K562 (cell line): ENCODE results near the gene OR8A1. TPM values are rescaled to one million over a fixed set of nuclear protein-coding genes. Genes with fewer than 3 reads are reported as not detected.

Source experiments
- ATAC-seq: fragments of 200-7000 bp; cut with Tn5 transposase; 3 replicates; pipeline ENCODE4 v1.9.1; 2020; ENCODE audit warnings: moderate library complexity
- BruUV-seq: library from RNA; stranded (reverse); fragments of 400-500 nt; replicated peaks from 2 replicates; lab custom pipeline; 2021; lab: Mats Ljungman, UMichigan
- CTCF ChIA-PET: fragments of 300-600 bp; formaldehyde crosslinking; extraction: SDS; loops from one replicate; lab custom pipeline; 2021; ENCODE audit warnings: low intra/inter-chr PET ratio; lab: Yijun Ruan, JAX
- POLR2A ChIA-PET: fragments of 300-600, 350-650 bp; sonication (Branson Sonifier 250); formaldehyde crosslinking; extraction: SDS; loops from one replicate; lab custom pipeline; 2021; ENCODE audit warnings: antibody characterized with exemption, inconsistent platforms; lab: Yijun Ruan, JAX
- DNase-seq, 4 experiments: peaks; one replicate each; pipeline versions ENCODE4 v3.0.0 to v3.0.0-alpha.2; 2011 to 2018; ENCODE audit warnings: low spot score in 3 of 4, mixed read lengths in 3 of 4; ENCODE audit errors: extremely low read depth in 1 of 4
- FAIRE-seq: peaks from 2 replicates; lab custom pipeline; 2011; peaks lifted over from hg19 to GRCh38; lab: Jason Lieb, UNC
- H2AFZ ChIP-seq: 2 replicates; pipeline ENCODE4 v1.6.0; 2011; ENCODE audit warnings: low read depth, low read length, control low read depth, inconsistent platforms
- H3K27ac ChIP-seq: fragments of 200-600 bp; 3 replicates; pipeline ENCODE4 v1.8.0; 2011; ENCODE audit warnings: low read depth, mild to moderate bottlenecking, control low read depth, inconsistent platforms, low read length, moderate library complexity, mixed read lengths; ENCODE audit errors: extremely low read depth
- H3K27me3 ChIP-seq, 2 experiments: fragments of 300-600 bp in 1 of 2; 2 replicates in 1 of 2; 3 replicates in 1 of 2; pipeline versions ENCODE4 v1.6.0 to v1.8.0; 2011; ENCODE audit warnings: inconsistent platforms in 2 of 2, low read length in 2 of 2, mild to moderate bottlenecking in 1 of 2, mixed read lengths in 1 of 2, moderate library complexity in 1 of 2; ENCODE audit not compliant: control insufficient read depth in 2 of 2, insufficient read depth in 2 of 2
- H3K36me3 ChIP-seq: fragments of 300-600 bp; 3 replicates; pipeline ENCODE4 v1.8.0; 2011; ENCODE audit warnings: mild to moderate bottlenecking, low read length, inconsistent platforms; ENCODE audit not compliant: control insufficient read depth, insufficient read depth
- H3K4me1 ChIP-seq, 2 experiments: fragments of 200-600 bp in 1 of 2; replicated peaks in 1 of 2; 2 replicates in 1 of 2; 3 replicates in 1 of 2; pipeline versions ENCODE4 v1.5.1 to v1.8.0; 2011; ENCODE audit warnings: inconsistent platforms in 2 of 2, low read length in 2 of 2, mild to moderate bottlenecking in 1 of 2, mixed read lengths in 1 of 2, moderate library complexity in 1 of 2; ENCODE audit not compliant: control insufficient read depth in 2 of 2, insufficient read depth in 2 of 2
- H3K4me2 ChIP-seq: 2 replicates; pipeline ENCODE4 v1.6.1; 2011; ENCODE audit warnings: low read length, control low read depth, inconsistent platforms, mixed read lengths; ENCODE audit not compliant: insufficient read depth
- H3K4me3 ChIP-seq: fragments of 200-600 bp; sonication (generic), shearing (Covaris generic); 2 replicates; pipeline ENCODE4 v1.5.1; 2016; ENCODE audit warnings: control low read depth, inconsistent platforms
- H3K79me2 ChIP-seq: fragments of 200-600 bp; 3 replicates; pipeline ENCODE4 v1.8.0; 2011; ENCODE audit warnings: low read length, inconsistent platforms; ENCODE audit not compliant: control insufficient read depth, insufficient read depth
- H3K9ac ChIP-seq, 2 experiments: 2 replicates each; pipeline versions ENCODE4 v1.6.0 to v1.6.1; 2011; ENCODE audit warnings: low read depth in 2 of 2, low read length in 2 of 2, control low read depth in 1 of 2, inconsistent platforms in 1 of 2, mild to moderate bottlenecking in 1 of 2, mixed read lengths in 1 of 2; ENCODE audit not compliant: insufficient read depth in 1 of 2
- H3K9me1 ChIP-seq: one replicate; pipeline ENCODE4 v1.6.0; 2011; ENCODE audit warnings: inconsistent platforms, mild to moderate bottlenecking, low read length, moderate library complexity; ENCODE audit not compliant: control insufficient read depth, insufficient read depth
- H3K9me3 ChIP-seq: replicated peaks from 2 replicates; pipeline ENCODE4 v1.5.1; 2011; ENCODE audit warnings: low read depth, low read length, inconsistent platforms; ENCODE audit not compliant: control insufficient read depth, insufficient read depth
- H4K20me1 ChIP-seq: replicated peaks from 2 replicates; pipeline ENCODE4 v1.6.1; 2011; ENCODE audit warnings: low read length, inconsistent platforms, mixed read lengths; ENCODE audit not compliant: control insufficient read depth, insufficient read depth
- ATF7 ChIP-seq: fragments of 450-650 bp; IDR thresholded peaks from 2 replicates; pipeline ENCODE4 v1.7.1; 2014; ENCODE audit warnings: mild to moderate bottlenecking, moderate library complexity
- C11orf30 ChIP-seq: fragments of 450-650 bp; IDR thresholded peaks from 2 replicates; pipeline ENCODE4 v1.6.1; 2016; ENCODE audit warnings: low read depth, mild to moderate bottlenecking
- CC2D1A ChIP-seq: fragments of 450-650 bp; IDR thresholded peaks from 2 replicates; pipeline ENCODE4 v1.6.1; 2017; ENCODE audit warnings: mild to moderate bottlenecking
- DACH1 ChIP-seq: fragments of 450-650 bp; IDR thresholded peaks from 2 replicates; pipeline ENCODE4 v1.6.1; 2018; ENCODE audit not compliant: partially characterized antibody
- E4F1 ChIP-seq: fragments of 250-450 bp; sonication (Bioruptor Pico); IDR thresholded peaks from 2 replicates; pipeline ENCODE4 v1.5.0; 2021; ENCODE audit warnings: mild to moderate bottlenecking, borderline replicate concordance
- JUN ChIP-seq, 2 experiments: sonication (generic) in 1 of 2; formaldehyde crosslinking in 1 of 2; IDR thresholded peaks; 2 replicates each; pipeline versions ENCODE4 v1.6.1 to v1.8.0; 2012 to 2022; ENCODE audit warnings: borderline replicate concordance in 2 of 2, mild to moderate bottlenecking in 2 of 2, improper control_type of control experiment in 1 of 2, low read depth in 1 of 2, low read length in 1 of 2, missing genetic modification reagents in 1 of 2
- JUND ChIP-seq, 2 experiments: IDR thresholded peaks; 2 replicates in 1 of 2; 3 replicates in 1 of 2; pipeline ENCODE4 v1.6.1; 2011; ENCODE audit warnings: borderline replicate concordance in 2 of 2, low read depth in 2 of 2, low read length in 2 of 2, improper control_type of control experiment in 1 of 2, missing biosample characterization in 1 of 2, missing genetic modification characterization in 1 of 2, missing genetic modification reagents in 1 of 2
- TRIM28 ChIP-seq: fragments of 450-650 bp; IDR thresholded peaks from 2 replicates; pipeline ENCODE4 v1.6.1; 2017
- ZNF316 ChIP-seq: fragments of 450-650 bp; IDR thresholded peaks from 2 replicates; pipeline ENCODE4 v1.6.1; 2016
- ZNF318 ChIP-seq, 2 experiments: fragments of 450-650 bp; IDR thresholded peaks; 2 replicates each; pipeline ENCODE4 v1.6.1; 2016; ENCODE audit warnings: mild to moderate bottlenecking in 2 of 2, borderline replicate concordance in 1 of 2, low read depth in 1 of 2, moderate library complexity in 1 of 2
- in situ Hi-C: fragments of 300-500 bp; cut with MboI; formaldehyde crosslinking; loops from 4 replicates; pipeline ENCODE4 v1.15.0; 2018; ENCODE audit warnings: inconsistent platforms, mixed read lengths
- intact Hi-C: fragments of 100-400 bp; cut with micrococcal nuclease; formaldehyde crosslinking; loops from 2 replicates; pipeline ENCODE4 v1.14.2; 2022
- polyA plus RNA-seq, 8 experiments: library from polyadenylated mRNA; depleted of rRNA in 4 of 8; stranded (reverse) in 5 of 8; unstranded in 3 of 8; fragments of >200 nt; fragmentation: Nextera tagmentation in 2 of 8; fragmentation: Illumina TruSeq in 1 of 8; extraction: Ambion mirVana in 2 of 8; extraction: Trizol in 1 of 8; gene quantifications; 2 replicates each; pipeline versions ENCODE4 v1.2.1 to v1.2.3, GENCODE V29; 2011 to 2014; ENCODE audit warnings: inconsistent platforms in 1 of 8, missing spikeins in 1 of 8
- total RNA-seq, 7 experiments: library from RNA; depleted of rRNA in 6 of 7; stranded (reverse); fragments of >200 nt in 6 of 7; fragmentation: Illumina TruSeq in 2 of 7; extraction: Trizol in 2 of 7; gene quantifications; 2 replicates each; pipeline versions ENCODE4 v1.2.1 to v1.2.3, GENCODE V29; 2011 to 2021; ENCODE audit warnings: low replicate concordance in 1 of 7

Gene OR8A1
- total and polyA plus RNA-seq, 9 of the 15 experiments (the other 6 are each of a cell fraction or from before 2014, with no cell fraction given): 0.27 to 2.7 (median 1.4) TPM

DNA sequence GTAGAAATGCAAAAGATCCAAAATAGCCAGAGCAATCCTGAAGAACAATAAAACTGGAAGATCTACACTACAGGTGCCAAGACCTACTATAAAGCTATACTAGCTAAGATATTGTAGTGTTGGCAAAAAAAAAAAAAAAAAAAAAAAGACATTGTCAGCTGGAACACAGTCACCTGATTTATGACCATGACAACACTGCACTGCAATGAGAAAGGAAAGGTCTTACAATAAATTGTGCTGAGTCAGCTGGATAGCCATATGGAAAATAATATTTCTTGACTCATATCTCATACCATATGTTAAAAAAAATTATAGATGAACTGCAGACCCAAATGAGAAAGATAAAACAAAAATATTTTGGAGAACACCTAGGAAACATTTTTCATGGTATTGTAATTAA lies 38.4 kb downstream of the OR8A1 start:
- no peaks in the 10 kb centered on the region; a peak in 2 of 5 replicates for H3K4me1 ChIP-seq
- H3K27ac ChIP-seq: no peak overlapping the region
- H4K20me1 ChIP-seq: no peaks in the 10 kb centered on the region
- no peak overlapping the region for H3K4me3 ChIP-seq
- ATAC-seq: peak; percentile 69
- no peaks in the 10 kb centered on the region for H3K9me1 ChIP-seq
- H3K36me3 ChIP-seq: no peaks in the 10 kb centered on the region
- peak in 2 of 4 experiments; percentile 33 to 54 for DNase-seq
- no peaks in the 10 kb centered on the region for H3K79me2 ChIP-seq
- CTCF ChIA-PET: no interaction called here
- H3K4me2 ChIP-seq: no peak overlapping the region
- FAIRE-seq: peak; percentile 71
- no peaks in the 10 kb centered on the region for H3K9me3 ChIP-seq
- no peak overlapping the region for H3K9ac ChIP-seq
- intact Hi-C loops: no loop called here
- in situ Hi-C loops: no loop called here
- H2AFZ ChIP-seq: no peak overlapping the region
- POLR2A ChIA-PET: no interaction called here
- H3K27me3 ChIP-seq: peaks cover 3 to 8% of the 10 kb centered on the region in 2 experiments; a peak in 2 of 5 replicates
- BruUV-seq: no TSS peak
- no peak for TF ChIP-seq E4F1 (CRISPR knock-in tag)
- peak in 1 of 2 experiments; percentile 96; a peak in 2 of 4 replicates for TF ChIP-seq ZNF318 (IDR thresholded peaks at IDR 0.05; ENCODE audit: borderline replicate concordance in 1 of 2, low read depth in 1 of 2)
- TF ChIP-seq JUND (IDR thresholded peaks at IDR 0.05; ENCODE audit: borderline replicate concordance, low read depth, low read length): peak; percentile 85; the same call in 1 of the 2 replicates
- TF ChIP-seq JUND (tag; IDR thresholded peaks at IDR 0.05; ENCODE audit: borderline replicate concordance, low read depth, low read length): peak; percentile 85
- TF ChIP-seq ZNF316: peak; percentile 100
- TF ChIP-seq C11orf30: peak; percentile 100
- 0 out of 2 replicates have a peak, but pooled peaks have one; percentile 26 for TF ChIP-seq TRIM28
- peak; percentile 65 for TF ChIP-seq DACH1
- TF ChIP-seq JUN (IDR thresholded peaks at IDR 0.05; ENCODE audit: borderline replicate concordance, low read depth, low read length): peak; percentile 67; the same call in 1 of the 2 replicates
- no peak for TF ChIP-seq JUN (CRISPR knock-in tag; IDR thresholded peaks at IDR 0.05; ENCODE audit: borderline replicate concordance)
- TF ChIP-seq ATF7: peak; percentile 57; the same call in 1 of the 2 replicates
- TF ChIP-seq CC2D1A: no peak
